ENCODE data around the gene NATD1. TPM values are rescaled to one million over a fixed set of nuclear protein-coding genes. Genes with fewer than 3 reads are reported as not detected.
"Not testable (repeated sequence)": the region's sequence is repeated elsewhere in the genome, so short reads cannot be mapped to it uniquely, and the experiment has no call there.

NATD1 gene
- polyA plus RNA-seq, 4 donors: 10.2 to 14.4 (median 12.1) TPM

- no peak for DNase-seq (ENCODE audit: low read depth in 4 of 4, low spot score in 3 of 4)
These were observed 53.9 kb downstream of the NATD1 start for GRCh38 chr17:21199311-21199710.

- no peak for DNase-seq (ENCODE audit: low read depth in 4 of 4, low spot score in 3 of 4)
These were observed 54.8 kb downstream of the NATD1 start for GRCh38 chr17:21198411-21198810.

GRCh38 chr17:21196126-21196525 lies 57.1 kb downstream of the NATD1 start:
- no peak for DNase-seq (ENCODE audit: low read depth in 4 of 4, low spot score in 3 of 4)

- DNase-seq (ENCODE audit: low read depth in 4 of 4, low spot score in 3 of 4): no peak
These were observed 58.5 kb downstream of the NATD1 start for GRCh38 chr17:21194703-21195102.

GRCh38 chr17:21194226-21194625 lies 59.0 kb downstream of the NATD1 start:
- no peak for DNase-seq (ENCODE audit: low read depth in 4 of 4, low spot score in 3 of 4)

GRCh38 chr17:21193031-21193430 lies 60.2 kb downstream of the NATD1 start:
- DNase-seq (ENCODE audit: low read depth in 4 of 4, low spot score in 3 of 4): no peak

- DNase-seq (ENCODE audit: low read depth in 4 of 4, low spot score in 3 of 4): not testable (repeated sequence)
These were observed 60.8 kb downstream of the NATD1 start for GRCh38 chr17:21192414-21192813.

GRCh38 chr17:21191698-21192097 lies 61.5 kb downstream of the NATD1 start:
- DNase-seq (ENCODE audit: low read depth in 4 of 4, low spot score in 3 of 4): no peak

- DNase-seq (ENCODE audit: low read depth in 4 of 4, low spot score in 3 of 4): no peak
These were observed 63.1 kb downstream of the NATD1 start for GRCh38 chr17:21190078-21190477.

- no peak for DNase-seq (ENCODE audit: low read depth in 4 of 4, low spot score in 3 of 4)
These were observed 63.8 kb downstream of the NATD1 start for GRCh38 chr17:21189361-21189760.

Other genes with a start within 250 kb of the NATD1 start
- gene USP22, start 210.4 kb downstream of the NATD1 start, polyA plus RNA-seq (ENCODE audit: insufficient read length in 4 of 4): 100 to 1,000 TPM; 207 to 234 (median 222) TPM
- 10 to 100 TPM; 20.2 to 40.2 (median 33.7) TPM for gene DHRS7B, start 126.4 kb downstream of the NATD1 start, polyA plus RNA-seq (ENCODE audit: insufficient read length in 4 of 4)
- gene TMEM11, start 39.2 kb downstream of the NATD1 start, polyA plus RNA-seq (ENCODE audit: insufficient read length in 4 of 4): 10 to 100 TPM; 17.6 to 24.9 (median 22.3) TPM
- 10 to 100 TPM; 17.6 to 26.2 (median 21.5) TPM for gene MAP2K3, start 31.3 kb upstream of the NATD1 start, polyA plus RNA-seq (ENCODE audit: insufficient read length in 4 of 4)
- gene KCNJ12, start 122.9 kb upstream of the NATD1 start, polyA plus RNA-seq (ENCODE audit: insufficient read length in 4 of 4): 1 to 10 TPM; 2.2 to 8.7 (median 4.8) TPM